Rectal smooth muscle tissue (tissue), 1 donor: ENCODE results near the gene E2F6.

ENCODE experiments used
- H3K27ac ChIP-seq: one replicate; pipeline ENCODE4 v1.7.0; 2013; ENCODE audit warnings: low read depth, low read length, inconsistent platforms
- H3K27me3 ChIP-seq: one replicate; pipeline ENCODE4 v1.7.0; 2013; ENCODE audit warnings: low read length; ENCODE audit not compliant: control insufficient read depth, insufficient read depth
- H3K36me3 ChIP-seq: one replicate; pipeline ENCODE4 v1.7.0; 2013; ENCODE audit warnings: low read length; ENCODE audit not compliant: control insufficient read depth, insufficient read depth
- H3K4me1 ChIP-seq: one replicate; pipeline ENCODE4 v1.7.0; 2013; ENCODE audit warnings: low read length; ENCODE audit not compliant: control insufficient read depth, insufficient read depth
- H3K4me3 ChIP-seq: one replicate; pipeline ENCODE4 v1.7.0; 2013; ENCODE audit warnings: low read length
- H3K9ac ChIP-seq: one replicate; pipeline ENCODE4 v1.7.0; 2013; ENCODE audit warnings: low read length

E2F6 gene

DNA sequence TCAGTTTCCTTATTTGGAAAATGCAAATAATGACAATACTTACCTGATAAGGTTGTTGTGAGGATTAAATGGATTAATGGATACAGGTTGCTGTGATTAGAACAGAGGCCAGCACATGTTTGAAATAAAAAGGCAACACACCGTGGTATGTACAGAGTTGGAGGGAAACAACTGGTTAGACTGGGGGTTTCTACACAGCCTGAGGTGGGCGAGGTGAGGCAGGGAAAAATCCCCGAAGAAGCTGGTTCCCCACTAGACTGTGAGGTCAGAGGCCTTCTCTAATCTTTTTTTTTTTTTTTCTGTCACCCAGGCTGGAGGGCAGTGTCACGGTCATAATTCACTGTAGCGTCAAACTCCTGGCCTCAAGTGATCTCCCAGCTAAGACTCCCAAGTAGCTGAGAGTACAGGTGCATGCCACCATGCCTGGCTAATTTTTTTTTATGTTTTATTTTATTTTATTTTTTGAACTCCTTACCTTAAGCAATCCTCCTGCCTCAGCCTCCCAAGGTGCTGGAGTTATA, 1.2 kb upstream of the E2F6 start:
- Histone ChIP-seq H3K4me3 (no peak overlapping the region), H3K27ac (no peak overlapping the region), H3K4me1 (peaks cover 11% of the 10 kb centered on the region), H3K36me3 (no peaks in the 10 kb centered on the region), H3K27me3 (no peaks in the 10 kb centered on the region), H3K9ac (no peak overlapping the region)

DNA sequence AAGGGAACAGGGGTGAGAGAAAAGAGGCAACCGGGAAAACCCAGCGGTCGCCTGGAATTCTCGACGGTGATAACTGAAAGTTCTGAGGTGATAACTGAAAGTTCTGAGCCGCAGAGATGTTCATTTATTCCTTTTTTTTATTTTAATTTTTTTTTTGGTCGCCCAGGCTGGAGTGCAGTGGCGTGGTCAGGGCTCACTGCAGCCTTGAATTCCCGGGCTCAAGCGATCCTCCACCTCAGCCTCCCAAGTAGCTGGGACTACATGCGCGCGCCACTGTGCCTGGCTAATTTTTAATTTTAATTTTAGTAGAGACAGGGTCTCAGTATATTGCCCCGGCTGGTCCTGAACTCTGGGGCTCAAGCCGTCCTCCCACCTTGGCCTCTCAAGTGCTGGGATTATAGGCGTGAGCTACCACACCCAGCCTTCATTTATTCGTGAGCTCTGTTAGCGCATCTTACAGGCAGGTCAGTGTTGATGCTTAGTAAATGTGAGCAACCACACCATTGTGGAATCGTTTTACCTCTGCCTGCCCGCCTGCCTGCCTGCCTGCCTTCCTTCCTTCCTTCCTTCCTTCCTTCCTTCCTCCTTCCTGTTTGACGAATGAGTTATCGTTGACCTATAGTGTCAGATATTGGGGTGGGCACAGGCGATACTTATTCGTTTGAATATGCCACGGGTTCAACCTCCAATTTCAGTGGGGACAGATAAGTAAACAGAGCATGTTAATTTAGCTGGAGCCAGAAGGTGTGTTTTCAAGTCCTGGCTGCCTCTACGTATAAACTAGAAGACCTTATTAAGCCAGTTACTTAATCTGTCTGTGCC, 557 bp upstream of the E2F6 start:
- Histone ChIP-seq H3K27me3 (no peaks in the 10 kb centered on the region), H3K9ac (no peak overlapping the region), H3K36me3 (no peaks in the 10 kb centered on the region), H3K4me3 (peak overlapping the region; percentile 86), H3K4me1 (peaks cover 11% of the 10 kb centered on the region), H3K27ac (peak overlapping the region; percentile 92)

DNA sequence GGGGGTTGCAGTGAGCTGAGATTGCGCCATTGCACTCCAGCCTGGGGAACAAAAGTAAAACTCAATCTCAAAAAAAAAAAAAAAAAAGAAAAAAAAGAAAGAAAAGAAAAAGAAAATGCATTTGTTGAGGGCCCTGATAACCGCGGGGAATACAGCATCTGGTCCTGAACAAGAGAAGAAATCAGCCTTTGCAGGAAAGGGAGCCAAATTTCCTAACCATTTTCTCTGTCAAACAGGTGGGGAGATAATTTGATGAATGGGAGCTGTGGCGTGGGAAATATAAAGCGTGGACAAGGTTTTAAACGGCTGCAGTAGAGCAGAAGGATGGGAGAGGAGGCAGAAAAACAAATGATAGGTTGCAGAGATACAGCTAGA, 864 bp downstream of the E2F6 start:
- Histone ChIP-seq H3K27me3 (no peaks in the 10 kb centered on the region), H3K9ac (peak overlapping the region; percentile 24), H3K36me3 (no peaks in the 10 kb centered on the region), H3K4me1 (peaks cover 11% of the 10 kb centered on the region), H3K27ac (peak overlapping the region; percentile 92), H3K4me3 (peak overlapping the region; percentile 86)

DNA sequence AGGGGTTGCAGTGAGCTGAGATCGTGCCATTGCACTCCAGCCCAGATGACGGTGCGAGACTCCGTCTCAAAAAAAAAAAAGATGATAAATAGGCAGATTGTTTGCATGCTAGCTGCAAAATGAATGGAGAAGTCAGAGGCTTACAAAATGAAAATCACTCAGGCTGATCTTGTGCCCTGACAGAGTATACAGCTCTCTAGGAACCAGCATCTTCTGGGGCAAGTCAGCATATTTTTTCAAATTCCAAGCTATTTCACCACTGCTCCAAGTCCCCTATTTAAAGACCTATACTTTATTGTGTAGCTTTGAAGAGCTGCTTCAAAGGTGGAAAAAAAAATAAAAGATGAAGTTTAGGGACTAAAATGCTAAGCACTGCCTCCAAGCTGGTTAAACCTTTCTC, 6.1 kb downstream of the E2F6 start:
- Histone ChIP-seq H3K36me3 (no peaks in the 10 kb centered on the region), H3K4me3 (no peak overlapping the region), H3K4me1 (peaks cover 11% of the 10 kb centered on the region), H3K27me3 (no peaks in the 10 kb centered on the region), H3K27ac (no peak overlapping the region), H3K9ac (no peak overlapping the region)

DNA sequence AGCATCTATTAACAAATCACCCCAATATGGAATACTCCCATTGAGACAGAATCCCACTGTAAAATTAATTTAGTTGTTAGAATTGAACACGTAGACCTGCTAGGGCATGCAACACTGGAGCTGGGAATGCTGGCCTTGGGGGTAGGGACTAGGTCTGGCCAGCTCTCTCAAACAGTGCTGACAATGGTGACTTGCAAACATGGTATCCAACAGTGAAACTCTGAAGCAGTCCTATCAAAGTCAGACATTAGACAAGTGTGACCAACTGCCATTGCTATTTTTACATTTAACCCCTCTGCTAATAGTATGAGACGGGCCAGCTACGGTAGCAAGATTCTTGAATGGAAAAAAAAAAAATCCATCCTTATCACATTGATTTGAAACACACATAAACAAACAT, 7.2 kb downstream of the E2F6 start:
- H3K4me1 ChIP-seq, result peaks cover 11% of the 10 kb centered on the region
- no peaks in the 10 kb centered on the region for H3K27me3 ChIP-seq
- H3K27ac ChIP-seq, result no peak overlapping the region
- no peak overlapping the region for H3K4me3 ChIP-seq
- H3K36me3 ChIP-seq, result no peaks in the 10 kb centered on the region
- H3K9ac ChIP-seq, result no peak overlapping the region

DNA sequence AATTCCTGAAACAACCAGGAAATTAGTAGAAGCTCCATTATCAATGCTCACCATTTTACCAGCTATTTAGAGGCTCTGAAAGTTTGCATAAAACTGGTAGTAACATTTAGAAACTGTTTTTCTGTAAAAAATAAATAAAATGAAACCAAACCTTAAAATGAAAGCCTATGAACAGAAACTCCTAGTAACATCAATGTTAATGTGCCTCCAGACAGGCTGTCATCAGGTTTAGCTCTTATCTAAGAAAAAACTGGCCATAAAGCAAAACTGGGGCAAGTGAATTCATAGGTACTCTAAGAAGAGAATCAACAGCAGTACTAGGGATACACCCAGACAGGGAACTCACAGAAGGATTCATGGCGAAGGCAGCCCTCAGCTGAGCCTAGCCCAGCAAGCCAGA, 8.0 kb downstream of the E2F6 start:
- Histone ChIP-seq H3K4me3 (no peak overlapping the region), H3K9ac (no peak overlapping the region), H3K4me1 (peaks cover 4% of the 10 kb centered on the region), H3K27me3 (no peaks in the 10 kb centered on the region), H3K27ac (no peak overlapping the region), H3K36me3 (peaks cover under 1% of the 10 kb centered on the region)

DNA sequence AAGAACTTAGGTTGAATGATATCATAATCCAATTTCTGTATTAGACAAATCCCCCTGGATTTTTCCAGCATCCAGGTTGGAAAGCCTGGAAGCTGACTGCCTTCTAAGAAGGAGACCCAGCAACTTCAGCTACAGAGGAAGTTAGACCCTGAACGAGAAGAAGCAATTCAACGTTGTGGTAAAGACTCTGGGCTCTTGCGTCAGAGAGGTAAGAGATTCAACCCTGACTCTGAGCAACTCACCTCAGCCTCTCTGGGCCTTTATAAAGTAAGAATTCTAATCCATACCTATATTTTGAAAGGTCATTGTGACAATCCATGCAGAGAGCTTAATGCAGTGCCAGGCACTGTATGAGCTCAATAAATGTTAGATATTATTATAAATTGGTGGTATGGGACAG, 9.7 kb downstream of the E2F6 start:
- Histone ChIP-seq H3K4me3 (no peak overlapping the region), H3K27ac (no peak overlapping the region), H3K9ac (no peak overlapping the region), H3K36me3 (peaks cover 4% of the 10 kb centered on the region), H3K27me3 (no peaks in the 10 kb centered on the region), H3K4me1 (no peaks in the 10 kb centered on the region)

DNA sequence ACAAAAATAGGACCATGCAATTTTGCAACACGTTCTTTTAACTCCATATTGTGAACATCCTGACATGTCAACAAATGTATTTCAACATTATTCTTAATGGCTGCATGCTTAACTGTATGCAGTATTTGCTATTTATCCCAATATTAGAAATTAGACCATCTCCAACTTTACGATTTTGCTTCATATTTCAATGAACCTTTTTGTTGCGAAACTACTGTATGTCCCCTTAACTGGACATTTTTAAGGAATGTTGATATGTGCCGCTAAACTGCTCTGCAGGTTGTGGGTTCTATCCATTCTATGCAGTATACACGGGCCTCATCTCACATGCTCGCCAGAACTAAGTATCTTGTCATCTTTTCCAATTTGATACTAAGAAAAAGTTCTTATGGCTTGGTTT, 11.1 kb downstream of the E2F6 start:
- H3K9ac ChIP-seq, result no peak overlapping the region
- H3K4me1 ChIP-seq, result no peaks in the 10 kb centered on the region
- peaks cover 4% of the 10 kb centered on the region for H3K36me3 ChIP-seq
- no peak overlapping the region for H3K4me3 ChIP-seq
- H3K27ac ChIP-seq, result no peak overlapping the region
- H3K27me3 ChIP-seq, result no peaks in the 10 kb centered on the region

DNA sequence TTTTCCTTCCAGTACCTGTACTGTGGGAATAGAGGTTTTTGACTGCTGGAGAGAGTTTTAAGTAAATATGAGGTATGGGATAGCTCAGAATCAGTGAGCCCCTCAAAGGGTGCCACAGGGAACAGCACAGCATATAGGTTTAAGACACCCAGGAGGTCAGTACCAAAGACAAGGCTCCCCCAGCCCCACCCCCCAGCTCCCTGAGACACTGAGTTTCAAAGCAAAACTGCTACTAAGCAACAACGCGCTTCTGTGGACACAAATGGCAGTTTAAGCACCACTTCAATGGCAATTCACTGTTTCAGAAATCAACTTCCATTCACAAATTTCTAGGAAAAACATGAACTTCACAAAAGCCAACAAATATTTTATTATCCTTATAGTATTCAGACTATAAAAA, 15.2 kb downstream of the E2F6 start:
- Histone ChIP-seq H3K27me3 (no peaks in the 10 kb centered on the region), H3K4me3 (no peak overlapping the region), H3K27ac (no peak overlapping the region), H3K4me1 (no peaks in the 10 kb centered on the region), H3K9ac (no peak overlapping the region), H3K36me3 (peaks cover 10% of the 10 kb centered on the region)

DNA sequence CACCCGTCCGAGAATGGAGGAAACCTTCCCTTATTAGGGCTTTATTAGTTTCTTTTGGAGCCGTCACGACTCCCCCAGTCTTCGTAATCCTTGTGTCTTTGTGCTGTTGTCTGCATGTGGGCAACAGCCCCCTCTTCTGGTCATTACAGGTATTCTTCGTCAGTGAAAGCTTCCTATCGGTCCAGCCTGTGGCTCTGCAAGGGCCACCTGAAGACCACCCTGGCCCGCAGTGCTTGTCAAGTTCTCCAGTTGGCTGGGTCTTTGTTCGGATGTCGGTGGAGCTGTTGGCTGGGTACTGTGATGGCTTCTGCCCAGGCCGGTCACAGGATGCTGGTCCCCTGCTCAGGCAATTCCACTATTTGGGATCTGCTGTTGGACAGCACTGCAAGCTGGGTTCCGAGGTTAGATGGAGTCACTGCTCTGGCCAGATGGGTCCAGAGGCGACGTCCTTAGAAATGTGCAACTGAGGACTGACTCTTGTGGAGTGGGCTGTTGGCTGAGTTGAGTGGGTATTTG, 19.2 kb downstream of the E2F6 start:
- Histone ChIP-seq H3K27me3 (no peaks in the 10 kb centered on the region), H3K4me1 (no peaks in the 10 kb centered on the region), H3K4me3 (no peak overlapping the region), H3K9ac (no peak overlapping the region), H3K27ac (no peak overlapping the region), H3K36me3 (peaks cover 6% of the 10 kb centered on the region)

DNA sequence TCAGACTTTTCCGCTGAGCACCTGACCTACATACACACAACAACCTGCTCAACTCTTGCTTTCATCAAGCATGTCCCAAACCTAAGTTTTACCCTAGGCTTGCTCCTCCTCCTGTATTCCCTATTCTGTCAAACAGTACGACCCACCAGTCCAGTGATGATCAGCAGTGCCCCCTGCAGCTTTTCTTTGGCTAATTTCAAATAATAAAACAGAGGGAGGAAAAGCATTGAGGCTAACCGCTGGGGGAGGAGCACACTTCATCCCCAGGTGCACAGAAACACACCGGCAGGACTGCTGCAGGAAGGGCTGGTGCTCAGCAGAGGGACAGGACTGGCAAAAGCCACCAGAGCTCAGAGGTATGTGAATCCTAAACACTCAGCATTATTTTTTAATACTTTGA, 21.2 kb downstream of the E2F6 start:
- H3K27ac ChIP-seq, result no peak overlapping the region
- no peak overlapping the region for H3K9ac ChIP-seq
- no peaks in the 10 kb centered on the region for H3K4me1 ChIP-seq
- H3K36me3 ChIP-seq, result peaks cover 6% of the 10 kb centered on the region
- H3K27me3 ChIP-seq, result no peaks in the 10 kb centered on the region
- H3K4me3 ChIP-seq, result no peak overlapping the region

DNA sequence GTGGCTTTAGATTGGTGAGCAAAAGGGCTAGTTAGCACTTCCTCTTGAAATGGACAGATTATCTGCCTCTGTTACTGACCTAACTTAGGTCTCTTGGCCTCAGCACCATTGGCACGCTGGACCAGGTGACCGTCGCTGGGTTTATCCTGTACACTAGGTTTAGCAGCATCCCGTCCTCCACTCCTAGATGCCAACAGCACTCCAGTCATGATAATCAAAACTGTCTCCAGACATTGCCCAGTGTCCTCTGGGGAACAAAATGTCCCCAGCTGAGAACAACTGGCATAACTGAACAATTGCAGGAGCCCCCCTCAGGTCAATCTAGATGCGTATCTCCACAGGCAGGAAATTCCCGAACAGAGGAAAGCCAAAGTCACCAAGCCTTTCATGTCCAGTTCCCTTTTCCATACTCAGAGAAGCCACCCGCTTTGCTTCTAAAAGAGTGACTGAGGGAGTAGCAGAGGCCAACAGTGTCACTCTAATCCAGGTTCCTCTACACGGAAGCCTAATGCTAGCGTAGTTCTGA, 27.3 kb downstream of the E2F6 start:
- no peak overlapping the region for H3K27ac ChIP-seq
- no peak overlapping the region for H3K4me3 ChIP-seq
- H3K36me3 ChIP-seq, result no peaks in the 10 kb centered on the region
- H3K4me1 ChIP-seq, result no peaks in the 10 kb centered on the region
- H3K27me3 ChIP-seq, result no peaks in the 10 kb centered on the region
- no peak overlapping the region for H3K9ac ChIP-seq

DNA sequence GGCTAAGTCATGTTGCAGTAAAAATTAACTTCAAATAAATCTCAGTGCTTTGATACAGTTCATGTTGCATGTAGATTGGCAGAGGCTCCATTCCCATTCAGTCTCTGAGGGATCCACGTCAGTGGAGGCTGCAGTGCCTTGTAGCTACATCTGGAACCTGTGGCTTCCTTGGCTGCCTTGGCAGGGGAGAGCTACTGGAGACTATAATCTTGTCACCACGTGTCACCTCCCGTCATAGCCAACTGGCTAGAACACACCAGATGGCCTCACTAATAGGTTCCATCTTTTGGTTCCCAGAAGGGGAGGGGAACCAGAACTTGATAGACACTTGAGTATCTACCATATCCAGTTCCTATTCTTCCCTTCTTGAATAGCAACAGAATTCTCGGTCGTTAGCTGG, 28.4 kb downstream of the E2F6 start:
- Histone ChIP-seq H3K36me3 (no peaks in the 10 kb centered on the region), H3K9ac (no peak overlapping the region), H3K27ac (no peak overlapping the region), H3K4me1 (no peaks in the 10 kb centered on the region), H3K4me3 (no peak overlapping the region), H3K27me3 (no peaks in the 10 kb centered on the region)
